ENCODE measurements around the gene FEZF2.

- TF ChIP-seq POLR2AphosphoS5 (IDR thresholded peaks at IDR 0.05) = no peak
- no peak for TF ChIP-seq CTCF (IDR thresholded peaks at IDR 0.05)
- no peak for TF ChIP-seq EP300 (IDR thresholded peaks at IDR 0.05; ENCODE audit: low read depth)
Measured at GRCh38 chr3:62356356-62356755, 17.0 kb downstream of the FEZF2 start.
